Measurements from ENCODE around the gene PRADC1.

DNA sequence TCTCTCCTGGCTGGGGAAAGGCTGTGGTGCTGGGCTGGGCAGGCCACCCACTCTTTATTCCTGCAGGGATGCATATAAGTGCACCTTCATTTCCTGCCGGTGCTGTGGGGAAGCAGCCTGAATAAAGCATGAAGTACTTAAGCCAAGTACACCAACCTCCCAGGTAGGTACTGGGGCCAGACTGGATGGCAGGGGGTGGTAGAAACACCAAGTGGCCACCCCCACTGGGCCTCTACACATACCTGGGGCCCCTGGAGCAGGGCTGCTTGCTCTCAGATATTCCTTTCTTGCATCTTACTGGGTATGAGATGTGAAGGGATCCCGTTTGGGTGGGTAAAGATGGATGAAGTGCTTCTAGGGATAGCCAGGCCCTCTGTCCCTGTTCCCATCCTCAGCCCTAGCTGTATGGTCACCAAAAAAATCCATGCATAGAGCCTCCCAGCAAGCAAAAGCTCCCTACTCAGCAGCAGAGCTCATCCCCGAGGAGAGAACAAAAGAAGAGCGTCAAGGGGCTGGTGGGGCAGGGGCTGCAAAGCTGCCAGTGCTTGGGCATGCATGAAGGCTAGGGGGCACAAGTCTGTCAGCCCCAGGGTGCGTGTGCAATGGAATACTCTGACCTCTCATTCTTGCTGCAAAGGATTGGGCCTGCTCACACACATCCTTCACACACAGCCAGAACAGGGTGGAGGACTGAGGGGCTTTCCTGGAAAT, 23.0 kb upstream of the PRADC1 start:
- no peak for TF ChIP-seq POLR2A (IDR thresholded peaks at IDR 0.05)
- TF ChIP-seq, protein P1, sequence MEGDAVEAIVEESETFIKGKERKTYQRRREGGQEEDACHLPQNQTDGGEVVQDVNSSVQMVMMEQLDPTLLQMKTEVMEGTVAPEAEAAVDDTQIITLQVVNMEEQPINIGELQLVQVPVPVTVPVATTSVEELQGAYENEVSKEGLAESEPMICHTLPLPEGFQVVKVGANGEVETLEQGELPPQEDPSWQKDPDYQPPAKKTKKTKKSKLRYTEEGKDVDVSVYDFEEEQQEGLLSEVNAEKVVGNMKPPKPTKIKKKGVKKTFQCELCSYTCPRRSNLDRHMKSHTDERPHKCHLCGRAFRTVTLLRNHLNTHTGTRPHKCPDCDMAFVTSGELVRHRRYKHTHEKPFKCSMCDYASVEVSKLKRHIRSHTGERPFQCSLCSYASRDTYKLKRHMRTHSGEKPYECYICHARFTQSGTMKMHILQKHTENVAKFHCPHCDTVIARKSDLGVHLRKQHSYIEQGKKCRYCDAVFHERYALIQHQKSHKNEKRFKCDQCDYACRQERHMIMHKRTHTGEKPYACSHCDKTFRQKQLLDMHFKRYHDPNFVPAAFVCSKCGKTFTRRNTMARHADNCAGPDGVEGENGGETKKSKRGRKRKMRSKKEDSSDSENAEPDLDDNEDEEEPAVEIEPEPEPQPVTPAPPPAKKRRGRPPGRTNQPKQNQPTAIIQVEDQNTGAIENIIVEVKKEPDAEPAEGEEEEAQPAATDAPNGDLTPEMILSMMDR (IDR thresholded peaks at IDR 0.05), result no peak

Data from thyroid gland (tissue), 4 donors.